GM21526 (cell line): Measurements from ENCODE around the gene MOCOS.
"Not testable (repeated sequence)": the region's sequence is repeated elsewhere in the genome, so short reads cannot be mapped to it uniquely, and the experiment has no call there.

Experiments used
- ATAC-seq: cut with Tn5 transposase; IDR thresholded peaks from one replicate; pipeline ENCODE4 v1.9.1; 2021; ENCODE audit warnings: moderate library complexity; ENCODE audit not compliant: unreplicated experiment, low FRiP score

The MOCOS gene, protein sequence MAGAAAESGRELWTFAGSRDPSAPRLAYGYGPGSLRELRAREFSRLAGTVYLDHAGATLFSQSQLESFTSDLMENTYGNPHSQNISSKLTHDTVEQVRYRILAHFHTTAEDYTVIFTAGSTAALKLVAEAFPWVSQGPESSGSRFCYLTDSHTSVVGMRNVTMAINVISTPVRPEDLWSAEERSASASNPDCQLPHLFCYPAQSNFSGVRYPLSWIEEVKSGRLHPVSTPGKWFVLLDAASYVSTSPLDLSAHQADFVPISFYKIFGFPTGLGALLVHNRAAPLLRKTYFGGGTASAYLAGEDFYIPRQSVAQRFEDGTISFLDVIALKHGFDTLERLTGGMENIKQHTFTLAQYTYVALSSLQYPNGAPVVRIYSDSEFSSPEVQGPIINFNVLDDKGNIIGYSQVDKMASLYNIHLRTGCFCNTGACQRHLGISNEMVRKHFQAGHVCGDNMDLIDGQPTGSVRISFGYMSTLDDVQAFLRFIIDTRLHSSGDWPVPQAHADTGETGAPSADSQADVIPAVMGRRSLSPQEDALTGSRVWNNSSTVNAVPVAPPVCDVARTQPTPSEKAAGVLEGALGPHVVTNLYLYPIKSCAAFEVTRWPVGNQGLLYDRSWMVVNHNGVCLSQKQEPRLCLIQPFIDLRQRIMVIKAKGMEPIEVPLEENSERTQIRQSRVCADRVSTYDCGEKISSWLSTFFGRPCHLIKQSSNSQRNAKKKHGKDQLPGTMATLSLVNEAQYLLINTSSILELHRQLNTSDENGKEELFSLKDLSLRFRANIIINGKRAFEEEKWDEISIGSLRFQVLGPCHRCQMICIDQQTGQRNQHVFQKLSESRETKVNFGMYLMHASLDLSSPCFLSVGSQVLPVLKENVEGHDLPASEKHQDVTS

DNA sequence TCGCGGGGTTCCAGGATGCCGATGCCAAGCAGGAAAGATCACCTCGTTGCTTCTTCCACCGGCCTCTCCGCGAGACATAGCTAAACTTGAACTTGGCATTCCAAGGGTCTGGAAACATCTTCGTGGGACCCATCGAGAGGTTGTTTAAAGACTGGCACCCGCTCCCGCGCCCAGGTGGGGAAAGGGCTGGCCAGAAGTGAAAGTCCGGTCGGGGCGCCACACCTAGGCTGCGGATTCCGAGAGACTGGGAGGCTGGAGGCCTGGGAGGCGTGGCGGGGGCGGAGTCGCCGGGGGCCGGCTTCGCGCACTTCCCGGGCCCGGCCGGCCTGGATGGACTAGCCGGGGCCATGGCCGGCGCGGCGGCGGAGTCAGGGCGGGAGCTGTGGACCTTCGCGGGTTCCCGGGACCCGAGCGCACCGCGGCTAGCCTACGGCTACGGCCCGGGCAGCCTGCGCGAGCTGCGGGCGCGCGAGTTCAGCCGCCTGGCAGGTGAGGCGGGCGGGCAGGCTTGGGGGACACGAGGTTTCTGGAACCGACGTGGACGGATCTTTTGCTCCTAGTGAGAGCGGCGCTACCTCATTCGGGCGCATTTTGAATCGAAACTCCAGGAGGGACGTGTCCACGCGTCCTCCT lies at the start of gene MOCOS:
Gene MOCOS, plus strand, starts transcription at position 305 of the 633 bp plus-strand sequence. Its CDS starts 43 bp downstream, at position 348.
- ATAC-seq: peak; percentile 65

DNA sequence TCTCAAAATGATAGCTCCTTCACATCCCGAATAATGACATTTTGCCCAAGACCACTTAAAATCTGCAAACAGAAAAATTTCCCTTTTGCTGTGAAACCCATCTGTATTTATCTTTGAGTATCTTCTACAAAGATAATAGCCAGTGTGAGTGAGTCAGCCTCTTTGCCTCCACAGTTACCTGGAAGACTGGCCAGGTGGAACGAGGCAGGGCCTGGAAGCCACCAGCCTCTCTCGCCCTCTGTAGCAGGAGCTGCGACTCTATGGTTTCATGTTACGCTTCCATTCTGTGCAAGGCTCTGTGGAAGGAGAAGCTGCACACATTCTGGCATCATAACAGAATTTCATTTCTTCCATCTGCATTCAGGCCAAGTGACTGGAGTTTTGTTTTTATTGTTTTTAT lies 48.1 kb upstream of the MOCOS start:
- no peak for ATAC-seq

DNA sequence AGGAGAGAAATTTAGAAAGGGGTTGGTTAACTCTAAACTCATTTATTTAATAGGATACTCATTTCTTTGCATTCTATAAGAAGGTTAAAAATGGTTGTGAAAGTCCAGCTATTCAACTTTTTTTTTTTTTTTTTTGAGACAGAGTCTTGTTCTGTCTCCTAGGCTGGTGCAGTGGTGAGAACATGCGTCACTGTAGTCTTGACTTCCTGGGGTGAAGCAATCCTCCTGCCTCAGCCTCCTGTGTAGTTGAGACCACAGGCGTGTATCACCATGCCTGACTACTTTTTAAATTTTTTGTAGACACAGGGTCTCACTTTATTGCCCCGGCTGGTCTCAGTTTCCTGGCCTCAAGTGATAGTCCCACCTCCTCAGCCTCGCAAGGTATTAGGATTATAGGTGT lies 45.7 kb upstream of the MOCOS start:
- no peak for ATAC-seq

DNA sequence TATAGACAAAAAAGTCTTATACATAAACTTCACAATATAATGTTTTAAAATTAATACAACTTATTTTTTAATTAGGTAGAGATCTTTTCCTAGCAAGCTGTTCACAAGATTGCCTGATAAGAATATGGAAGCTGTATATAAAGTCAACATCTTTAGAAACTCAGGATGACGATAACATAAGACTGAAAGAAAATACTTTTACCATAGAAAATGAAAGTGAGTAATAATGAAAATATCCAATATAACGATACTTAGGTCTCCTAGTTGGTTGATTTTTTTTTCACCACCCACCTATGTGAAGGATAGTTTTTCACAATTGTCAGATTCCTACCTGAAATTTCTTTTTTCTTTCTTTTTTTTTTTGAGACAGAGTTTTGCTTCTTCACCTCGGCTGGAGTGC lies 44.5 kb upstream of the MOCOS start:
- no peak for ATAC-seq

DNA sequence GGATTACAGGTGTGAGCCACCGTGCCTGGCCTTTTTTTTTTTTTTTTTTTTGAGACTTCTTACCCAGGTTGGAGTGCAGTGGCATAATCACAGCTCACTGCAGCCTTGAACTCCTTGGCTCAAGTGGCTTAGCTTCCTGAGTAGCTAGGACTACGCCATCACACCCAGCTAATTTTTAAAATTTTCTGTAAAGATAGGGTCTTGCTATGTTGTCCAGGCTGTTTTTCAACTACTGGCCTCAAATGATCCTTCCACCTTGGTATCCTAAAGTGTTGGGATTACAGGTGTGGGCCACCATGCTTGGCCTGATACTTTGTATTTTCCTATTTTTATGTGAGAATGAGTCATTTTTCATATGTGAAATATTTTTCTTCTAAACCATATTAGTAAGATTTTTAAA lies 43.9 kb upstream of the MOCOS start:
- no peak for ATAC-seq

DNA sequence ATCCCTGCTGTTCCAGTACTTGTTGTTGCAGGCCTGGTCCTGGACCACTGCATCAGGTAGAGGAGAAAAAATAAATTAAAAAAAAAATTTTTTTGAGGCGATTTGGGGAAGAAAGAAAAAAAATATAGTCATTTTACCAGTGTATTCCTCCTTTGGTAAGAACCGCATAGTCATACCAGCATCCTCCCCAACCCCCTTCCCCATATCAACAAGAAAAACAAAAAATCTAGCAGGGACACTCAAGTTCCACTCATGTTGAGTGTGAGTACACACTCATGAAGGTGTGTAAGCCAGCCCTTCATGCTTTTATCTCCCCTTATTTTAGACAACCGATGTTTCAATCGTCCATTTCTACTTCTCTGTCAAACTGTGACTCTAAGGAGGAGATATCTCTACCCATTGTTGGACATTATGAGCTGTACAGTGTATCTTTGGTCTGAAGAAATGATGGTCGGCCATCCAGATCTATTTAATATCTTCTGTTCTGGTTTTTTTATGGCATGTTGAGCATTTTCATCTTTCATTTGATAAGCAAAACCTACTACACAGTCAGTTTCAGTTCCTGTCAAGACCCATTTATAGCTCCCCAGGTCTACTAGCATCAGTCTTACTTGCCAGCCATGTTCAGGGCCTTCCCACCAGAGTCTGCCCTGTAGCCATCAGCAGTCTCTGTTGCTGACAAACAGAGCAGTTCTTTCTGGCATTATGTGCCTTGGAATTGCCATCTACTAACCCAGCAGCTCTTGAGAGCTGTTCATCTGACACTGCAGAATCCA lies 37.6 kb upstream of the MOCOS start:
- peak; percentile 97 for ATAC-seq

DNA sequence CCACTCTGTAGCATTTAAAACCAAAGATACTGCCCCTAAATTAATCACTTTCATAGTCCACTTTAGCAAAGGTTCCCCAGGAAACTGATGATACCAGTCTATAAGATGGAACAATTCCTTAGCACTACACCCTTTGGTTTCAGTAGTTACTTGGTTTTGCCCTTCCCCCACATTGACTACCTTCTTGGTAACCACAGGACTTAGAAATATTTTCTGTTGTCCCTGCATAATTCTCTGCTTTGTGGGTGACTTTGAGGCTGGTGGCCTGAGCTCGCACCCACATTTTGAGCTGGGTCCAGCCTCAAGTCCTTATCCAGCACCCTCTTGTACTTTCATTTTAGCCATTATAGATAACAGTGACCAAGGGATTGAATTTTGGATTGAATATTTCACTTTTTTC lies 34.5 kb upstream of the MOCOS start:
- no peak for ATAC-seq

DNA sequence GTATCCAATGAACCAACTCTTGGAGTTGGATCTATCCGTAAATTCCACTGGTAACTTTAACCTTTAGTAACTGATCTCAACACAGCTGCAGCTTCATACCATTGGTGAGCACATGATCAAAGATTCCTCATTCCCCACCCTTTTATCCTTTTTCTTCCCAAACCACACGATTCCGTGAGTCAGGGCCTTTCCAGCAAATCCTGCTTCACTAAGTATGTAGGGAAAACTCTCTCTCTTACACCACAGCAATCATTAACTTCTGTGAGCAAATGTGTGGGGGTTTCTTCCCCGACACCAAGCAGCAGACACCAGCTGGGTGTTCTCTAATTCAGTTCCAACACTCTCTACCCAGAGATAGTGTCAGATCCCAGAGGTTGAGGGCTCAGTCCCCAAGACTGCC lies 34.1 kb upstream of the MOCOS start:
- no peak for ATAC-seq

DNA sequence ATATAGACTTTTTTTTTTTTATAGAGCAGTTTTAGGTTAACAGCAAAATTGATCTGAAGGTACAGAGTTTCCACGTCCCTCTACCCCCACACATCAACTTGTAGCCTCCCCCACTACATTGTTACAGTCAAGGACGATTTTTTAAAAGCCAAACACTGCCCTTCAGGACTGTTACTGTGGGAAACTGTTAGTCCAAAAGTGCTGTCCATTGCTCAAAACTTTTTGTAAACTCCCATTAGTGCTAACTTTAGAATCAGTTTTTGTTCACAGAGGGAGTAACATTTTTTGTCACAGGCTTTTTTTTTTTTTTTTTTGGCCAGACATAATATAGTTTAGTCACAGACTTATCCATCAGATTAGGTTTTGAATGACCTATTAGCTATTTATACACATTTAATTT lies 33.5 kb upstream of the MOCOS start:
- no peak for ATAC-seq

DNA sequence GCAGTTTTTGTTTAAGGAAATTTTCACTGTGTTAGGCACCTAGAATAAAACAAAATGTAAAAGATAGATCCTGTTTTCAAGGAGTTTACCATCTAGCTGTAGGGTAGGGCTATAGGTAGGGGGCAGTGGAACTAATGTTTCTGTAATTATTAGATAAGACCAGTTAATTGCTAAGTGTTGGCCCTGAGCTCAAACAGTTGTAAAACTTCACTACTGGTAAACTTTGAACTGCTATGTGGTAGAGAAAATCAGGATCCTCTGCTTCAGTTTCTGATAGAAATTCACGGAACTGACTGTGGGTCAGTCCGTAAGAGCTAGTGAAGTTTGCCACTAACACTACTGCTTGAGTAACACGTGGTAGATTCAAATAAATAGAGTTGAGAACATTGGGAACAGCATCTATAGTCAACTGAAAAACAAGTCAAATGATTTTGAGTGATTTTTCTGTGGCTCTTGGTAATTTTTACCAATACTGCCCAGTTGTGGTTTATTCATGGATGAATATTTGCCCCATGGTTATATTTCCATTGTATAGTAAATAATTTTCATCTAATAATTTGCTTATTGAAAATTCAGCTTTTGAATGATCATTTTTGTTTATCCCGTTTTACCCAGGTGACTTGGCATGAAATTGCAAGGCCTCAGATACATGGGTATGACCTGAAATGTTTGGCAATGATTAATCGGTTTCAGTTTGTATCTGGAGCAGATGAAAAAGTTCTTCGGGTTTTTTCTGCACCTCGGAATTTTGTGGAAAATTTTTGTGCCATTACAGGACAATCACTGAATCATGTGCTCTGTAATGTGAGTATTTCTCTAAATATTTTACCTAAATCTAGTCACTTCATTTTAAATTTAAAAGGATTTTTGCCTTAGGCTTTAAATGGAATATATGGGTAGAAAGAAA lies 31.2 kb upstream of the MOCOS start:
- no peak for ATAC-seq

DNA sequence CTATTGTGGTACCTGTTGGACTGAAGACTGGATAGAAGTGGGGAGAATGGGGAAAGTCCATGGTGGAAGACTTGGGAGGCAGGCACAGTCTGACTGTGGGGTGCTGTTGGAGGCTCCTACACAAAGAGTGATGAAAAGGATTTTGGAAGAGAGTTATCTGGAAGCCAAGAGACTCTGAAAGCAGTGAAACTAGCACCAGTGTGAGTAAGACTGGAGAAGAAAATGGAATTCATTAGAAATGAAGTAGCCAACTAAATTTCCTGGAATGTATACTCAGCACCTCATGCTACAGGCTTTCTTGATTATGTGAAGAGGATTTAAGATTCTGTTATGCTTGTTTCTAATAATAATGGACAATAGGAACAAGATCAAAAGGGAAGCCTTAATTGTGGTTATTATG lies 29.9 kb upstream of the MOCOS start:
- ATAC-seq: no peak

DNA sequence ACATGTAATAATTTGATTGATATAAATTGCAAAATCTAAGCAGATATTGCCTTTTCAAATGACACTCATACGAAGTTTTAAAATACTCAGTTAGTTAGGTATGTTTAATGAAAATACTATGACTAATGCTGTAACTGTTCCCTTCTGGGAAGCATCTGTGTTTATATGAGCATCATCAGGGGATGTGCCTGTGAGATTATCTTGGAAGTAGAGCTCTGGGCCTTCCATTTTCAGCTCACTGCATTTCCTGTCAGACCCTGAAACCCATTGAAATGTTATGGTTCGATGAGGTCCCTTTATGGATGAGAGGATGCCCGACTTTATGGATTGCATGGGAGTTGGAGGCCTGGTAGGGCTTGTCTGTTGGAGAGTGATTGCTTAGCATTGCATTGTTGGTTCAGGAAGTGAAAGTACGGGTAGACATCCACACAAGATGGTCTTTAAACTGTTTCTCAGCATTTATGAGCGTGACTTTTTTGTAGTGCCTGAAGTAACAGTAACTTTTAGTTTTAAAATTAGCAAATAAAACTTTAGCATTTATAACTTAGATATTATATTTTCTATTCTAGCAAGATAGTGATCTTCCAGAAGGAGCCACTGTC lies 28.9 kb upstream of the MOCOS start:
- no peak for ATAC-seq

DNA sequence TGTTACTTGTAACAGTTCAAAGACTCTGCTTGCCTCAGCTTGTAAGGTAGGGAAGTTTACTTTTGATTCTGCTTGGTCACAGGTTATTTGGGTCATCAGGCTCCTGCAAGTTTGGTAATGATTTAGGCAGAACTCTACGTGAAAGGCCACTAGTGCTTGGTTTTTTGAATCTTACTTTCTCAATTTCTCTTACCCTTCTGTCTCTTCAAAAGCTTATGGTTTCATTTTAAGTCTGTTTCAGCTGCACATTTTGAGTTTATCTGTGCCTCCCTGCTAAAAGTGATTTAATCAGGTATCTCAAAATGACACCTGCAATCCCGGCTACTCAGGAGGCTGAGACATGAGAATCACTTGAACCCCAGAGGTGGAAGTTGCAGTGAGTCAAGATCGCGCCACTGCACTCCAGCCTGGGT lies 26.3 kb upstream of the MOCOS start:
- no peak for ATAC-seq

DNA sequence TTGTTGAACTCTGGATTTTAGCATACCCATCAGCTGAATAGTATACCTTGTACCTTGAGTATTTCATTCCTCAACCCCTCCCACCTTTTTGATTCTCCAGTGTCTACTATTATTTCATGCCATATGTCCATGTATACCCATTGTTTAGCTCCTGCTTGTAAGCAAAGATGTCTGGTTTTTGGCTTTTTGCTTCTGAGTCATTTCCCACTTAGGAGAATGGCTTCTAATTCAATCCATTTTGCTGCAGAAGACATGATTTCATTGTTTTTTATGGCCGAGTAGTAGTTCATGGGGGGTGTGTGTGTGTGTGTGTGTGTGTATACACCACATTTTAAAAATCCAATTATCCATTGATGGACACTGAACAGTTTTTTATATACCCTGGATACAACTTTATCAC lies 24.3 kb upstream of the MOCOS start:
- ATAC-seq: no peak

DNA sequence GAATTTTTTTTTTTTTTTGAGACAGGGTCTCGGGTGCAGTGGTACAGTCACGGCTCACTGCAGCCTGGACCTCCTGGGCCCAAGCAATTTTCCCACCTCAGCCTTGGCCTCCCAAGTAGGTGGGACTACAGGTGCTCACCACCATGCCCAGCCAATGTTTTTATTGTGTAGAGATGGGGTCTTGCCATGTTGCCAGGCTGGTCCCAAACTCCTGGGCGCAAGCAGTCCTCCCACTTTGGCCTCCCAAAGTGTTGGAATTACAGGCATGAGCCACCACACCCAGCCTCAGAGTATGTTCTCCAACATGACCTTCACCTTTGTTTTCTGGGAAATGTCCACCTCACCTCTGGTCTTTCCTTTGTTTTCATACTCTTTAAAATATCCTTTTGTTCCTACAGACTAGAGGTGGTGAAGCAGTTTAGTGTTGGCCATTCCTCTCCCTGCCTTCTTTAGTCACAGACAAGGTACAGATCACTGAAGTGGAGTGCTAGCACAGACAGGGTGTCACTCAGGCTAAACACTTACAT lies 19.5 kb upstream of the MOCOS start:
- no peak for ATAC-seq

DNA sequence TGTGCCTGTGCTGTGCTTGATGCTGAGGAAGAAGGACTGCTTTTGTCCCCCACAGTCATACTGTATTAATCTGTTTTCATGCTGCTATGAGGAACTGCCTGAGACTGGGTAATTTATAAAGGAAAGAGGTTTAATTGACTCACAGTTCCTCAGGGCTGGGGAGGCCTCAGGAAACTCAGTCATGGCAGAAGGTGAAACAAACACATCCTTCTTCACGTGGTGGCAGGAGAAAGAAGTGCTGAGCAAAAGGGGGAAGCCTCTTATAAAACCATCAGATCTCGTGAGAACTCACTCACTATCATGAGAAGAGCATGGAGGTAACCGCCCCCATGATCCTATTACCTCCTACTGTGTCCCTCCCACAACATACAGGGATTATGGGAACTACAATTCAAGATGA lies 19.0 kb upstream of the MOCOS start:
- not testable (repeated sequence) for ATAC-seq

DNA sequence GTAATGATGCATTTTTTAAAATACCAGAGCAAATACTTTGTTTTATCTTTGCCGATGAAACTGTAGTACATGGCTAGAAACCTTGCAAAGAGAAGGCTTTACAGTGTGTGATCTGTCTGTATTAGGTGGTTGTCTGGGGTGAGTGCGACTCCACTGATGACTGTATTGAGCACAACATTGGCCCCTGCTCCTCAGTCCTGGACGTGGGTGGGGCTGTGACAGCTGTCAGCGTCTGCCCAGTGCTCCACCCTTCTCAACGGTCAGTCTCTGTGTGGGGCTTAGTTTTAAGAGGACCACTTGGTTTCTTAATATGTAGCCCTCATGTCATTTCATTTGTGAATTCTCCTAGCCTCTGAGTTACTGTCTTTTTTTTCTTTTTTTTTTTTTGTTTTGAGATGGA lies 17.4 kb upstream of the MOCOS start:
- ATAC-seq: no peak

DNA sequence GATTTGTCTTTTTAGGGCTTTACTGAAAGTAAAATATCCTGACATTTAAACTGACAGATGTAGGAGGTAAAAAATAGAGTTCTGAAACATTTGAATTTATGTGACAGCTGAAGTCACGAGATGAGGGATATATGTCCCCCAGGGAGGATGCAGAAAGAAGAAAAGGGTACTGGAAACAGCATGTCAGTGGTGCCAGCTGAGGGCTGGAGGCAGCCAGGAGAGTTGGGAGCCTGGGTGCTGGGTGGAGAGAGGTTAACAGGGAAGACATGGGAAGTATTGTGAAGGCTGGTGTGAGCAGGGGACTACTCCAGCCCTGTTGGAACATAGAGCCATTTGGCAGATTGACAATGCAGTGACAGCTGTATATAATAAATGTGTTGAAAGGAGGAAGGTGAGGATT lies 11.8 kb upstream of the MOCOS start:
- ATAC-seq: no peak

DNA sequence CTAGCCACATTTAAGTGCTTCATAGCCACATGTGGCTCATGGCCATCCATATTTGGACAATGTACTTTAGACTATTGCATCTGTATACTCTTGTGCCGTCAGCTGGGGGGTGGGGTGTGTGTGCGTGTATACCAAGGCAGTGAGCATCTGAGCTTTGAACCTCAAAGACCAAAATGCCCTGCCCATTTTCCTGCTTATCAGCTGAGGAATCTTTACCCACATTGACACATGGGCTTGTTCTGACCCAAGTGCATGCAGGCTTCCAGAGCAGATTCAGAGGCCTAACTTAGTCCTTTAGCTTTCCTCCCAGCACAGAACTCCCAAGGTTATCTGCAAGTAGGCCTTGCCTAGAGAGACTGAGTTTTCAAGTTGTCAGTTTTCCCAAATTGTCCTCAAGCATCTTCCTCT lies 11.1 kb upstream of the MOCOS start:
- ATAC-seq: no peak
